ENCODE results near the gene ITPR1. TPM values are rescaled to one million over a fixed set of nuclear protein-coding genes. Genes with fewer than 3 reads are reported as not detected.

Gene ITPR1
- total and polyA plus RNA-seq, 4 donors = 9.3 to 43.7 (median 20.9) TPM

DNA sequence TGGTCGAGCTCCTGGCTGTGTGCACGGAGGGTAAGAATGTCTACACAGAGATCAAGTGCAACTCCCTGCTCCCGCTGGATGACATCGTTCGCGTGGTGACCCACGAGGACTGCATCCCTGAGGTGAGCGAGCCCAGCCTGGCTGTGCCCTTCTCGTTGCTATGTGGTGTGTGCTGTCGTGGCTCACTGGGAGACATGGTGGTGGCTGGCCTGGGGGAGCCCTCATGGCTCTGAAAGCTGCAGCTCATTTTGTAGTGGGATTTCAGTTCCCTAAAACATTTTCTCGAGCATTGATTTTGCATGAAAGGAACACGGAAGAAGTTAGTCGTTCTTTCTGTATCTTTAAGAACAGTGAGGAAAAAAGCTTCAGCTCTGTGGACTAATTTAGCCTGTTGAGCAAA is 200.5 kb downstream of the ITPR1 start:
- 84% methylated on average over 13 of the region's 13 CpGs for WGBS (ENCODE audit: insufficient coverage)
- Histone ChIP-seq H3K36me3 (ENCODE audit: control insufficient read depth, insufficient read depth, low read length) (no peaks in the 10 kb centered on the region), H3K4me1 (ENCODE audit: control insufficient read depth, insufficient read depth, low read length) (no peaks in the 10 kb centered on the region), H3K27me3 (ENCODE audit: control insufficient read depth, insufficient read depth, low read length) (no peaks in the 10 kb centered on the region), H3K9me3 (ENCODE audit: control insufficient read depth, insufficient read depth, low read length) (no peaks in the 10 kb centered on the region), H3K4me3 (ENCODE audit: low read depth, low read length) (no peak overlapping the region), H3K27ac (ENCODE audit: low read depth, low read length) (no peak overlapping the region)
- DNase-seq (ENCODE audit: low read depth in 4 of 6, low spot score in 6 of 6) = no peak

DNA sequence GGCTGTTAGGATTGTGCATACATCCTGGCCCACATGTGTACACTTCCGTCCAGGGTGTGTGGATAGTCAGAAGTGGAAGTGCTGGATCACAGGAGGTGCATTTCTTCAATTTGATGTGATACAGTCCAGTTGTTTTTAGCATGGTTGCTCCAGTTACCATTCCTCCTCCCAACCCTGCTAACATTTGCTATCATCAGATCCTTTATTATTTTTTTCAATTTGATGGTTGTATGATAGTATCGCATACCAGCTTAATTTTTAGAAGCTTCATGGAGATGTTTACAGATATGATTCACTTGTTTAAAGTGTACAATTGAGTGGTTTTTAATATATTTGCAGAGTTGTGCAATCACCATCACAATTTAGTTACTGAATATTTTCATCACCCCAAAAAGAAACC is 202.7 kb downstream of the ITPR1 start:
- no peak for DNase-seq (ENCODE audit: low read depth in 4 of 6, low spot score in 6 of 6)
- no peak overlapping the region for H3K27ac ChIP-seq (ENCODE audit: low read depth, low read length)
- WGBS (ENCODE audit: insufficient coverage) = no CpG with 5 or more reads among the region's 2 CpGs

DNA sequence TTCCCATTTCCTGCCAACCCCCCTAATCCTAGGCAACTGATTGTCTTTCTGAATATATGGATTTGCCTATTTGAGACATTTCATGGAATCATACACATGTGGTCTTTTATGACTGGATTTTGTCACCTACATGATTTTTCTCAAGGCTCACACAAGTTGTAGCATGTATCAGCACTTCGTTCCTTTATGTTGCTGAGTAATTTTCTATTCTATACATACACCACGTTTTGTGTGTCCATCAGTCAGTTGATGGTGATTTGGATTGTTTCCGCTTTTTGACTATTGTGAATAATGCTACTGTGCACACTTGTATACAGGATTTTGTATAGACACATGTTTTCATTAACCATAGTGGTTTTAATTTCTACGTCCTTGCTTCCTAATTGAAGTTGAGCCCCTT is 203.1 kb downstream of the ITPR1 start:
- no peaks in the 10 kb centered on the region for H3K9me3 ChIP-seq (ENCODE audit: control insufficient read depth, insufficient read depth, low read length)
- H3K36me3 ChIP-seq (ENCODE audit: control insufficient read depth, insufficient read depth, low read length) = no peaks in the 10 kb centered on the region
- no CpG with 5 or more reads among the region's 4 CpGs for WGBS (ENCODE audit: insufficient coverage)

More for the DNA sequence above, 202.7 kb downstream of the ITPR1 start:
- Histone ChIP-seq H3K4me3 (ENCODE audit: low read depth, low read length) (no peak overlapping the region), H3K4me1 (ENCODE audit: control insufficient read depth, insufficient read depth, low read length) (no peaks in the 10 kb centered on the region), H3K27me3 (ENCODE audit: control insufficient read depth, insufficient read depth, low read length) (no peaks in the 10 kb centered on the region), H3K9me3 (ENCODE audit: control insufficient read depth, insufficient read depth, low read length) (no peaks in the 10 kb centered on the region), H3K36me3 (ENCODE audit: control insufficient read depth, insufficient read depth, low read length) (no peaks in the 10 kb centered on the region)

DNA sequence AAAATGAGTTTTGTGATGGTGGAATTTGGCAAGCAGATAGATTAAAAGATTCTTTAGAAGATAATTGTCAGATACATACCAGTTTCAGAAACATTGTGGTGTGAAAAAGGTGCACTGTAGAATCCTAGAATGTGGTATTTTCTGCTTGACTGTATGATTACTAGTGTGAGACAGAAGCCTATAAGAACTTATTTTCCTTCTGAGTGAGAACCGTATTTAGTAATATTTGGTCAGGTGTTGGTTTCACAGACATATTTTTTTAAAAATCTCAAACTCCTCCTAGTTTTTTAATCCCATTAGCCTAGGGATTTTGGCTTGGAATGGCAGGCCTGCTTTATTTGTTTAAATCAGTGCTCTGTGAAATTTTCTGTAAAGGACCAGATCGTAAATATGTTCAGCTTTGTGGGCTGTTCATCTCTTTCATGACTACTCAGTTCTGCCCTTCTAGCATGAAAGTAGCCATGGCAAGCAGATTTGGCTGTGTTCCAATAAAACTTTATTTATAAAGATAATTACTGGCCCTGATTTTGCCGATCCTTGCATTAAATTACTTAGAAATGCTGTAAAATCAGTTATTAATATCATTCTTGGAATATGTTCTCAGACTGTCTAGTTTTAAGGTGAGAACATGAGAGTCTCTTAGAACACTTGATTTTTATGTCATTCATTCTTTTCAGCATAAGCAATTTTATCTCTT is 205.1 kb downstream of the ITPR1 start:
- no CpG with 5 or more reads among the region's 3 CpGs for WGBS (ENCODE audit: insufficient coverage)
- no peak for DNase-seq (ENCODE audit: low read depth in 4 of 6, low spot score in 6 of 6)
- H3K27ac ChIP-seq (ENCODE audit: low read depth, low read length) = no peak overlapping the region
- no peaks in the 10 kb centered on the region for H3K27me3 ChIP-seq (ENCODE audit: control insufficient read depth, insufficient read depth, low read length)
- H3K4me3 ChIP-seq (ENCODE audit: low read depth, low read length) = no peak overlapping the region
- H3K4me1 ChIP-seq (ENCODE audit: control insufficient read depth, insufficient read depth, low read length) = no peaks in the 10 kb centered on the region
- H3K36me3 ChIP-seq (ENCODE audit: control insufficient read depth, insufficient read depth, low read length) = no peaks in the 10 kb centered on the region
- no peaks in the 10 kb centered on the region for H3K9me3 ChIP-seq (ENCODE audit: control insufficient read depth, insufficient read depth, low read length)

More for the DNA sequence above, 203.1 kb downstream of the ITPR1 start:
- H3K27me3 ChIP-seq (ENCODE audit: control insufficient read depth, insufficient read depth, low read length) = no peaks in the 10 kb centered on the region
- H3K4me1 ChIP-seq (ENCODE audit: control insufficient read depth, insufficient read depth, low read length) = no peaks in the 10 kb centered on the region
- no peak overlapping the region for H3K27ac ChIP-seq (ENCODE audit: low read depth, low read length)
- DNase-seq (ENCODE audit: low read depth in 4 of 6, low spot score in 6 of 6) = no peak
- H3K4me3 ChIP-seq (ENCODE audit: low read depth, low read length) = no peak overlapping the region

DNA sequence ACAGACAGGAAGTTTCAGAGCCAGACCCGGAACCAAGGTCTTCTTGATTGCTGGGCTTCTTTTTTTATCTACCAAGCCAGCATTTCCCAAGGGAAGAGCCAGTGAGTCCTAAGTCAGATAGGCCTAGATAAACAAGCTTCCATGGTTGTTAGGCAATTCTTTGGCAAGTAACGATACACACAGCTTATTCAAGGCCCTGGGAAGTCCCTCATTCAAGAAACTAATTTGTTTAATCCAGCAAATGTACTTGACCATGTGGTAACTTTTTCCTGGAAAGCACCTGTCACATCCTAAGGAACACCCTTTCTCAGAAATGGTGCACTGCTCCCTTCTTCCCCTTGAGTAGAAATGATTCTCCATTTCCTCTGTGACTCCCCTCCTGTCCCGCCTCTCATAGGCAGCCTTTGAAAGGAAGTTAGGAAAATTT is 209.9 kb downstream of the ITPR1 start:
- Histone ChIP-seq H3K36me3 (ENCODE audit: control insufficient read depth, insufficient read depth, low read length) (no peaks in the 10 kb centered on the region), H3K9me3 (ENCODE audit: control insufficient read depth, insufficient read depth, low read length) (no peaks in the 10 kb centered on the region), H3K4me1 (ENCODE audit: control insufficient read depth, insufficient read depth, low read length) (no peaks in the 10 kb centered on the region), H3K27me3 (ENCODE audit: control insufficient read depth, insufficient read depth, low read length) (no peaks in the 10 kb centered on the region), H3K4me3 (ENCODE audit: low read depth, low read length) (no peak overlapping the region), H3K27ac (ENCODE audit: low read depth, low read length) (no peak overlapping the region)
- WGBS (ENCODE audit: insufficient coverage) = 90% methylated on average over 2 of the region's 3 CpGs
- DNase-seq (ENCODE audit: low read depth in 4 of 6, low spot score in 6 of 6) = no peak

DNA sequence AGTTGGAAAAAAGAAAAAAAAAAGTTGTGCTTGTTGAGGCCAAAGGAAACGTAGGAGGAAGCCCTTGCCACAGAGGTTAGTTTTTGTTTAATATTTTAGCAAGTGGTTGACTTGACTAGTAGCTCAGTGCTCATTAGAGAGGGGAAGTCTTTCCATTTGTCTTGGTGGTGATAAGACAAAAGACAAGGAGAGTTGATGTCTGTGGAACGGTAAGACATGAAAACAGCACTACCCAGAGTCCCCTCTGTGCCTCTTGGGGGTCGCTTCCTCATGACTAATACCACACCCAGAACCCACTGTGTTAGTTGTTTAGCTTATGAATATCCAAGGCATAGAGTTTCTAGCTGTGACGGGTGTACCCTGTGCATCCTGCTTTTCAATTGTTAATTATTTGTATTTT is 211.4 kb downstream of the ITPR1 start:
- 82% methylated on average over 1 of the region's 4 CpGs for WGBS (ENCODE audit: insufficient coverage)
- H3K27ac ChIP-seq (ENCODE audit: low read depth, low read length) = no peak overlapping the region
- no peaks in the 10 kb centered on the region for H3K27me3 ChIP-seq (ENCODE audit: control insufficient read depth, insufficient read depth, low read length)
- H3K36me3 ChIP-seq (ENCODE audit: control insufficient read depth, insufficient read depth, low read length) = no peaks in the 10 kb centered on the region
- no peak overlapping the region for H3K4me3 ChIP-seq (ENCODE audit: low read depth, low read length)
- no peak for DNase-seq (ENCODE audit: low read depth in 4 of 6, low spot score in 6 of 6)
- H3K9me3 ChIP-seq (ENCODE audit: control insufficient read depth, insufficient read depth, low read length) = no peaks in the 10 kb centered on the region
- no peaks in the 10 kb centered on the region for H3K4me1 ChIP-seq (ENCODE audit: control insufficient read depth, insufficient read depth, low read length)

DNA sequence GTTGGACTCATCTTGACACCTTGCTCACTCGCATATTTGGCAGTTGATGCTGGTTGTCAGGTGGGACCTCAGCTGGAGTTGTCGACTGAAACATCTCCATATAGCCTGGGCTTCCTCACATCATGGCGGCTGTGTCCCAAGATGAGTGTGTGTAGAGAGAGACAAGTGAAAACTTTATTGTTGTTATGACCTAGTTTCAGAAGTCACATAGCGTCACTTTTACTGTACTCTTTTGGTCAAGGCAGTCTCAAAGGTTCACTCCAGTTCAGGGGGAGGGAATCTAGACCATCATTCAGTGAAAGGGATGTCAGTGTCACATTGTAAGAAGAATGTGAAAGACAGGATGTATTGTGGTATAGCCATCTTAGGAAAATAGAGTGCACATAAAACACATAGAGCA is 214.2 kb downstream of the ITPR1 start:
- no peaks in the 10 kb centered on the region for H3K27me3 ChIP-seq (ENCODE audit: control insufficient read depth, insufficient read depth, low read length)
- H3K27ac ChIP-seq (ENCODE audit: low read depth, low read length) = no peak overlapping the region
- peaks cover 4% of the 10 kb centered on the region for H3K4me1 ChIP-seq (ENCODE audit: control insufficient read depth, insufficient read depth, low read length)
- no peak overlapping the region for H3K4me3 ChIP-seq (ENCODE audit: low read depth, low read length)
- no peak for DNase-seq (ENCODE audit: low read depth in 4 of 6, low spot score in 6 of 6)
- H3K9me3 ChIP-seq (ENCODE audit: control insufficient read depth, insufficient read depth, low read length) = no peaks in the 10 kb centered on the region
- WGBS (ENCODE audit: insufficient coverage) = 93% methylated on average over 3 of the region's 4 CpGs
- H3K36me3 ChIP-seq (ENCODE audit: control insufficient read depth, insufficient read depth, low read length) = no peaks in the 10 kb centered on the region

DNA sequence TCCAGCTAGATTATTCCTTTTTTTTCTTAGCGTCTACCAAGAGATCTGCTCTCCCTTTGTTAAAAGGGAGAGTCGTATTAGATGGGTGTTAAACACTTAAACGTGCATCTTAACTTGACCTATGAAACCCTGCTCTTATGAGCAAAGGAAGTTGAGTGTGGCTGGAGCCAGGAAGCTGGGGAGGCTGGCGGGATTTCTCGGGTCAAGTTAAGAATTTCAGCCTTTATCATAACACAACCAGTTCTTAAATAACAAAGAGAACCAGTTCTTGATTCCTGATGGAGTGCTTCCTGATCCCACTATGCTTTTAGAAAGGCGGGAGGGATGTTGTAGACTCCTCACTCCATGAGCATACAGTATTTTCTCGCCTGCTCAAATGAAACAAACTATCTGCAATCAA is 215.1 kb downstream of the ITPR1 start:
- Histone ChIP-seq H3K4me3 (ENCODE audit: low read depth, low read length) (no peak overlapping the region), H3K9me3 (ENCODE audit: control insufficient read depth, insufficient read depth, low read length) (no peaks in the 10 kb centered on the region), H3K27me3 (ENCODE audit: control insufficient read depth, insufficient read depth, low read length) (no peaks in the 10 kb centered on the region), H3K4me1 (ENCODE audit: control insufficient read depth, insufficient read depth, low read length) (peaks cover 4% of the 10 kb centered on the region), H3K27ac (ENCODE audit: low read depth, low read length) (no peak overlapping the region), H3K36me3 (ENCODE audit: control insufficient read depth, insufficient read depth, low read length) (no peaks in the 10 kb centered on the region)
- DNase-seq (ENCODE audit: low read depth in 4 of 6, low spot score in 6 of 6) = no peak
- WGBS (ENCODE audit: insufficient coverage) = no CpG with 5 or more reads among the region's 7 CpGs

DNA sequence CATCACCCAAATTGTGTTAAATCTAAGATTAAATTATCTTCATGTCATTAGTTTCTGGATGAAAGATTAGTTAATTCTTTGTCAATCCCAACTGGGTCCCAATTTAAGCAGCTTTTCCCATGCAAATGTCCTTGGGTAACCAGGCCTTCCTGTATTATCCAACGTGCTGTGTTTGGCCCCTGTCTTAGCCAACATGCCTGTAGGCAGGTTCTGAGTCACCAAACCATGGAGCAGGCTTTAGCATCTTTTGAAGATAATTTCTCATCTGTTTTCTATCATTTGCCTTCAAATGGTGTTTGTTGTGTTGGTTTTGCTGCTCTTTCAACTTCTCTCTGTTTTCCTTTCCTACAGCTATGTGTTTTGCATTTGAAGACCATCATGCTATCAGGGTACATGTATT is 216.2 kb downstream of the ITPR1 start:
- no peak for DNase-seq (ENCODE audit: low read depth in 4 of 6, low spot score in 6 of 6)
- no peaks in the 10 kb centered on the region for H3K36me3 ChIP-seq (ENCODE audit: control insufficient read depth, insufficient read depth, low read length)
- H3K9me3 ChIP-seq (ENCODE audit: control insufficient read depth, insufficient read depth, low read length) = no peaks in the 10 kb centered on the region
- peaks cover 4% of the 10 kb centered on the region for H3K4me1 ChIP-seq (ENCODE audit: control insufficient read depth, insufficient read depth, low read length)
- no peak overlapping the region for H3K4me3 ChIP-seq (ENCODE audit: low read depth, low read length)
- no peaks in the 10 kb centered on the region for H3K27me3 ChIP-seq (ENCODE audit: control insufficient read depth, insufficient read depth, low read length)
- no CpG with 5 or more reads among the region's 1 CpG for WGBS (ENCODE audit: insufficient coverage)
- no peak overlapping the region for H3K27ac ChIP-seq (ENCODE audit: low read depth, low read length)

DNA sequence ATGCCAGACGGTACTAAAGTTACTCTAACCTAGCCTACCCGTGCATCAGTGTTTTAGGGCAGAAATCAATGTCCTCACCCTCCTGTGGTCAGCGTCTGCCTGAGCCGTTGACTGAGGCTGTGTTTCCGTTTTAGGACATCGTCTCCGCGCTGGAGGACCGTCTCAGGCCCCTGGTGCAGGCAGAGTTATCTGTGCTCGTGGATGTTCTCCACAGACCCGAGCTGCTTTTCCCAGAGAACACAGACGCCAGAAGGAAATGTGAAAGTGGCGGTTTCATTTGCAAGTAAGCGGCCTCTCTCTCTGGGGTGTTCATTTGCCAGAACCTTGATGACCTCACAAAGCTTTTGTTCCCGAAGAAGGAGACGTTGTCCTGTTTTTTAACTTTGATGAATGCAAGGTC is 217.0 kb downstream of the ITPR1 start:
- no peak for DNase-seq (ENCODE audit: low read depth in 4 of 6, low spot score in 6 of 6)
- no peaks in the 10 kb centered on the region for H3K36me3 ChIP-seq (ENCODE audit: control insufficient read depth, insufficient read depth, low read length)
- no peaks in the 10 kb centered on the region for H3K9me3 ChIP-seq (ENCODE audit: control insufficient read depth, insufficient read depth, low read length)
- H3K4me1 ChIP-seq (ENCODE audit: control insufficient read depth, insufficient read depth, low read length) = peaks cover 4% of the 10 kb centered on the region
- H3K4me3 ChIP-seq (ENCODE audit: low read depth, low read length) = no peak overlapping the region
- WGBS (ENCODE audit: insufficient coverage) = 71% methylated on average over 14 of the region's 16 CpGs
- no peak overlapping the region for H3K27ac ChIP-seq (ENCODE audit: low read depth, low read length)
- no peaks in the 10 kb centered on the region for H3K27me3 ChIP-seq (ENCODE audit: control insufficient read depth, insufficient read depth, low read length)
